ENCODE measurements around the gene RHPN2.
"Not testable (repeated sequence)": the region's sequence is repeated elsewhere in the genome, so short reads cannot be mapped to it uniquely, and the experiment has no call there.

- not testable (repeated sequence) for TF ChIP-seq JUN (IDR thresholded peaks at IDR 0.05; ENCODE audit: low read depth, low read length); SIRT6 (IDR thresholded peaks at IDR 0.05; ENCODE audit: low read length); SRF (IDR thresholded peaks at IDR 0.05; ENCODE audit: low read depth, low read length); CBX5 (IDR thresholded peaks at IDR 0.05; ENCODE audit: low read depth, low read length); CEBPB (IDR thresholded peaks at IDR 0.05; ENCODE audit: low read depth, low read length); CTCF (IDR thresholded peaks at IDR 0.05; ENCODE audit: control extremely low read depth in 1 of 3, insufficient read depth in 1 of 3, low read depth in 1 of 3, low read length in 3 of 3); EGR1 (IDR thresholded peaks at IDR 0.05; ENCODE audit: borderline replicate concordance, low read depth, low read length); BRCA1 (IDR thresholded peaks at IDR 0.05; ENCODE audit: low read depth, low read length); POLR2AphosphoS5 (IDR thresholded peaks at IDR 0.05; ENCODE audit: low read depth, low read length); POLR2A (IDR thresholded peaks at IDR 0.05; ENCODE audit: control extremely low read depth in 1 of 2, low read depth in 2 of 2, low read length in 2 of 2); SIN3A (conservative IDR thresholded peaks at IDR 0.05 in 1 of 2, IDR thresholded peaks at IDR 0.05 in 1 of 2; ENCODE audit: low read depth in 1 of 2, low read length in 2 of 2); SUZ12 (IDR thresholded peaks at IDR 0.05; ENCODE audit: low read length); EZH2 (IDR thresholded peaks at IDR 0.05; ENCODE audit: low read depth, low read length, severe bottlenecking)
Observed at GRCh38 chr19:32982488-32982887, 82.2 kb downstream of the RHPN2 start.
